ENCODE data around the gene TANK.

DNA sequence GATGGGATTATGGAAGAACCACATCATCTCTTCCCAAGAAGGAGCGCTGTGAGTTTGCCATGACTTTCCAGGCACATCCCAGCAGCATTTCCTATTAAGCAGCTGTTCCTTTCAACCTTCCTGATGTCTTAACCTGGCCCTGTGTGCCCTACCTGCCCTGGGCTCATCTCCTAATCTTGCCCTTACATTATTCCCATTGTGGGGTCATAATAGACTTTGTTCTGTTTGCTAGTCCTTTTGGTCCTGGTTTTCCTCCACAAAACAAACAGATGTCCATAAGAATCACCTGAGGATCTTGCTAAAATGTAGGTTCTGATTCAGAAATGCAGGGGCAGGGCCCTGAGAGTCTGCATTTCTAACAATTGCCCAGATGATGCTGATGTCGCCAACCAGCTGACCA, 38.6 kb upstream of the TANK start:
- TF ChIP-seq, protein P1, sequence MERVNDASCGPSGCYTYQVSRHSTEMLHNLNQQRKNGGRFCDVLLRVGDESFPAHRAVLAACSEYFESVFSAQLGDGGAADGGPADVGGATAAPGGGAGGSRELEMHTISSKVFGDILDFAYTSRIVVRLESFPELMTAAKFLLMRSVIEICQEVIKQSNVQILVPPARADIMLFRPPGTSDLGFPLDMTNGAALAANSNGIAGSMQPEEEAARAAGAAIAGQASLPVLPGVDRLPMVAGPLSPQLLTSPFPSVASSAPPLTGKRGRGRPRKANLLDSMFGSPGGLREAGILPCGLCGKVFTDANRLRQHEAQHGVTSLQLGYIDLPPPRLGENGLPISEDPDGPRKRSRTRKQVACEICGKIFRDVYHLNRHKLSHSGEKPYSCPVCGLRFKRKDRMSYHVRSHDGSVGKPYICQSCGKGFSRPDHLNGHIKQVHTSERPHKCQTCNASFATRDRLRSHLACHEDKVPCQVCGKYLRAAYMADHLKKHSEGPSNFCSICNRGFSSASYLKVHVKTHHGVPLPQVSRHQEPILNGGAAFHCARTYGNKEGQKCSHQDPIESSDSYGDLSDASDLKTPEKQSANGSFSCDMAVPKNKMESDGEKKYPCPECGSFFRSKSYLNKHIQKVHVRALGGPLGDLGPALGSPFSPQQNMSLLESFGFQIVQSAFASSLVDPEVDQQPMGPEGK (CRISPR knock-in tag; IDR thresholded peaks at IDR 0.05; ENCODE audit: borderline replicate concordance), result no peak
- TF ChIP-seq, protein P2, sequence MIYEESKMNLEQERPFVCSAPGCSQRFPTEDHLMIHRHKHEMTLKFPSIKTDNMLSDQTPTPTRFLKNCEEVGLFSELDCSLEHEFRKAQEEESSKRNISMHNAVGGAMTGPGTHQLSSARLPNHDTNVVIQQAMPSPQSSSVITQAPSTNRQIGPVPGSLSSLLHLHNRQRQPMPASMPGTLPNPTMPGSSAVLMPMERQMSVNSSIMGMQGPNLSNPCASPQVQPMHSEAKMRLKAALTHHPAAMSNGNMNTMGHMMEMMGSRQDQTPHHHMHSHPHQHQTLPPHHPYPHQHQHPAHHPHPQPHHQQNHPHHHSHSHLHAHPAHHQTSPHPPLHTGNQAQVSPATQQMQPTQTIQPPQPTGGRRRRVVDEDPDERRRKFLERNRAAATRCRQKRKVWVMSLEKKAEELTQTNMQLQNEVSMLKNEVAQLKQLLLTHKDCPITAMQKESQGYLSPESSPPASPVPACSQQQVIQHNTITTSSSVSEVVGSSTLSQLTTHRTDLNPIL (CRISPR knock-in tag; IDR thresholded peaks at IDR 0.05; ENCODE audit: low read depth), result no peak
- no peak for TF ChIP-seq ISL1 (CRISPR knock-in tag; IDR thresholded peaks at IDR 0.05)
- no peak for TF ChIP-seq BACH2 (CRISPR knock-in tag; IDR thresholded peaks at IDR 0.05; ENCODE audit: borderline replicate concordance)
- TF ChIP-seq SNAI2 (CRISPR knock-in tag; IDR thresholded peaks at IDR 0.05), result no peak
- no peak for TF ChIP-seq ZFP30 (CRISPR knock-in tag; IDR thresholded peaks at IDR 0.05)
- TF ChIP-seq ZC3H10 (CRISPR knock-in tag; IDR thresholded peaks at IDR 0.05), result no peak
